Activated naive CD4-positive, alpha-beta T cell treated with Interleukin-2 at 50 U/mL for 16 hours (primary cell): ENCODE data around the gene GSTM2.
A peak's percentile ranks its signal among the peaks of the same experiment; 100 is the strongest.
"Not testable (repeated sequence)": the region's sequence is repeated elsewhere in the genome, so short reads cannot be mapped to it uniquely, and the experiment has no call there.

Experiments
- DNase-seq: peaks from one replicate; pipeline ENCODE4 v3.0.0-alpha.2; 2020

Gene GSTM2

GRCh38 chr1:109650609-109651008 is 17.2 kb upstream of the GSTM2 start:
- no peak for DNase-seq

- DNase-seq, result no peak
Observed at GRCh38 chr1:109652402-109652801, 15.5 kb upstream of the GSTM2 start.

DNA sequence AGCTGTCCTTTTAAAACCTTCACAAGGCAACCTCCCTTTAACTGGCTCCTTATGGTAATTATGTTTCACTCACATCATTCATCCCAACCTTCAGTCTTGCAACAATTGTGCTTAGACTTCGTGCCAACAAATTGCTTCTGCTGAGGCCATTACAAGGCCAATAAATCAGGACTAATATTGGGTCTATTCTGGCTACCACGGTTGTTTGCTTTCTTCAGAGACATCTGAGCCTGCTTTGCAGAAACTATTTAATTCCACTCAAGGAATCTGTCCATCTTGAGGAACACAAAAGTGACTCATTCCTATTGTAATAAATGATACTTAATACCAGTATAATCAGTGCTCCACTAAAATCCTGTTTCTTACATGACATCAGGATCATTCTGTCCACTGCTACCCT is 14.6 kb upstream of the GSTM2 start:
- no peak for DNase-seq

GRCh38 chr1:109654519-109654918 is 13.3 kb upstream of the GSTM2 start:
- DNase-seq, result no peak

GRCh38 chr1:109655615-109656519 is 12.0 kb upstream of the GSTM2 start, which contains the start of gene GSTM4:
GSTM4 (plus strand) TSS chr1:109656099; CDS start chr1:109656390, 291 bp downstream.
- DNase-seq, result peak; percentile 69

GRCh38 chr1:109657395-109657794 is 10.5 kb upstream of the GSTM2 start:
- DNase-seq, result no peak

- DNase-seq, result no peak
Observed at GRCh38 chr1:109657970-109658369, 9.9 kb upstream of the GSTM2 start.

GRCh38 chr1:109658533-109659042 is 9.3 kb upstream of the GSTM2 start:
- no peak for DNase-seq

DNA sequence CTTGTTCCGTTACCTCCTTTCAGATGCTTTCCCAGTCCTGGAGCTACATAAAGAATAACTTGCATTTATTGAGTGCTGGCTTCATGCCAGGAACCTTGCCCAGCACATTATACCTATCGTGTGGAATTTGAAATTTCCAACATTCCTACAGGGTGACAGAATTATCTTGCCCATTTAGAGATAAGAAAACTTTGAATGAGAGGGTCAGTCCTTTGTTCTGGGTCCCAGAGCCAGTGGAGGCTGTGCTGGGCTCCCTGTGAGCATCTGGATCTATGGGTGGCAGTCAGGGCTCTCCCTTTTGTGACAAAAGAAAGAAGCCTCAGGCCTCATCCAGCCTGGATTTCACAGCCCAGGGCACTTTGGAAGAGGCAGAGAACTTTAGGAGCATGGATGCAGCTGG is 8.7 kb upstream of the GSTM2 start:
- no peak for DNase-seq

GRCh38 chr1:109659997-109660690 is 7.7 kb upstream of the GSTM2 start:
- no peak for DNase-seq

GRCh38 chr1:109660691-109661026 is 7.2 kb upstream of the GSTM2 start:
- DNase-seq, result not testable (repeated sequence)

GRCh38 chr1:109661391-109661790 is 6.5 kb upstream of the GSTM2 start:
- DNase-seq, result no peak

- no peak for DNase-seq
Observed at GRCh38 chr1:109664671-109665070, 3.2 kb upstream of the GSTM2 start.

GRCh38 chr1:109668123-109668775 is 392 bp downstream of the GSTM2 start:
- DNase-seq, result no peak

DNA sequence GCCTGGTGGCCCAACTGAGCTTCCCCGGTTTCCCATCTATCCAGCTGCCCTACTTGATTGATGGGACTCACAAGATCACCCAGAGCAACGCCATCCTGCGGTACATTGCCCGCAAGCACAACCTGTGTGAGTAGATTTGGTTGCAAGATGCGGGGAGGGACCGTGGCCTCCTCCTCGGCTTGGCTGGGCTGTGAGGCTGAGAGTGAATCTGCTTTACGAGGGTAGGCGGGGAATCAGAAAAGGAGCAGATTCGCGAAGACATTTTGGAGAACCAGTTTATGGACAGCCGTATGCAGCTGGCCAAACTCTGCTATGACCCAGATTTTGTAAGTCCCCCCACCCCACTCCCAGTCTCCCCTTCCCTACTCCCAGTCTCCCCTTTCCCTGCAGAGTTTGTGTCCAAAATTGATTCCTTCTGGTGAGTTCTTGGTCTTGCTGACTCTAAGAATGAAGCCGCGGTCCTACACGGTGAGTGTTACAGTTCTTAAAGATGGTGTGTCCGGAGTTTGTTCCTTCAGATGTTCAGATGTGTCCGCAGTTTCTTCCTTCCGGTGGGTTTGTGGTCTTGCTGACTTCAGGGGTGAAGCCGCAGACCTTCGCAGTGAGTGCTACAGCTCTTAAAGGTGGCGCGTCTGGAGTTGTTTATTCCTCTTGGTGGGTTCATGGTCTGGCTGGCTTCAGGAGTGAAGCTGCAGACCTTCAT is 1.5 kb downstream of the GSTM2 start:
- no peak for DNase-seq

DNA sequence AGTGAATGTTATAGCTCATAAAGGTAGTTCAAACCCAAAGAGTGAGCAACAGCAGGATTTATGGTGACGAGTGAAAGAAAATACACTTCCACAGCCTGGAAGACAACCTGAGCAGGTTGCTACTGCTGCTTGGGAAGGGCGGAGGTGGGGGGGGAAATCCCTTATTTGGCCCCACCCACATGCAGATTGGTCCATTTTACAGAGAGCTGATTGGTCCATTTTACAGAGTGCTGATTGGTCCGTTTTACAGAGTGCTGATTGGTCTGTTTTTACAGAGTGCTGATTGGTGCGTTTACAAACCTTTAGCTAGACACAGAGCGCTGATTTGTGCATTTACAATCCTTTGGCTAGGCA is 2.1 kb downstream of the GSTM2 start:
- not testable (repeated sequence) for DNase-seq

GRCh38 chr1:109671067-109671466 is 3.2 kb downstream of the GSTM2 start:
- no peak for DNase-seq

- DNase-seq, result not testable (repeated sequence)
Observed at GRCh38 chr1:109673861-109674260, 6.0 kb downstream of the GSTM2 start.

GRCh38 chr1:109676683-109677381 is 9.0 kb downstream of the GSTM2 start:
- DNase-seq, result not testable (repeated sequence)

DNA sequence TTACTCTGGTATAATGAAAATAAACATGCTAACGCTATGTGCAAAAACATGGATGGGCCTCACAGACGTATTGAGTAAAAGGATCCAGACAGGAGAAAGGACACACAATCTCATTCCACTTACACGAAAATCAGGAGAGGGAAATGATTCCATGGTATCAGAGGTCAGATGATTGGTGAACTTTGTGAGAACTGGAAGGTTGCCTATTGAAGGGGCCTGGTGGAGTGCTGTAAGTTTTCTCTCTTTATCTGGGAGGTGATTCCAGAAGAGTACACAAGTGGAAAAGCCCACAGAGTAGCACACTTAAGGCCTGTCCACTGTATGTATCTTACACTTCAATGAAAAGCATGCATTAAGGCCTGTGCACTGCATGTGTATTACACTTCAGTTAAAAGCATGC is 9.6 kb downstream of the GSTM2 start:
- no peak for DNase-seq

GRCh38 chr1:109678637-109679036 is 10.8 kb downstream of the GSTM2 start:
- not testable (repeated sequence) for DNase-seq

GRCh38 chr1:109684777-109685176 is 16.9 kb downstream of the GSTM2 start:
- not testable (repeated sequence) for DNase-seq
